HG03066 (cell line): ENCODE results near the gene BTBD3.

Experiments
- ATAC-seq: cut with Tn5 transposase; IDR thresholded peaks from one replicate; pipeline ENCODE4 v1.9.1; 2021; ENCODE audit warnings: low read depth; ENCODE audit not compliant: unreplicated experiment

Gene BTBD3

GRCh38 chr20:11917663-11918062 lies at the start of gene BTBD3:
Gene BTBD3 (plus strand): TSS chr20:11917893. CDS start chr20:11918276, 383 bp downstream.
- peak; percentile 94 for ATAC-seq

GRCh38 chr20:11869641-11870040 lies 48.1 kb upstream of the BTBD3 start:
- no peak for ATAC-seq

- ATAC-seq: no peak
Measured at GRCh38 chr20:11870411-11870810, 47.3 kb upstream of the BTBD3 start.

- no peak for ATAC-seq
Measured at GRCh38 chr20:11876555-11876954, 41.1 kb upstream of the BTBD3 start.

- ATAC-seq: no peak
Measured at GRCh38 chr20:11880680-11881079, 37.0 kb upstream of the BTBD3 start.

GRCh38 chr20:11881449-11881848 lies 36.2 kb upstream of the BTBD3 start:
- no peak for ATAC-seq

GRCh38 chr20:11882651-11883050 lies 35.0 kb upstream of the BTBD3 start:
- no peak for ATAC-seq

GRCh38 chr20:11888648-11889047 lies 29.0 kb upstream of the BTBD3 start:
- no peak for ATAC-seq

GRCh38 chr20:11890331-11891076 lies 27.2 kb upstream of the BTBD3 start:
- ATAC-seq: peak; percentile 56

GRCh38 chr20:11891077-11891775 lies 26.5 kb upstream of the BTBD3 start:
- ATAC-seq: peak; percentile 47

GRCh38 chr20:11891776-11892545 lies 25.7 kb upstream of the BTBD3 start:
- ATAC-seq: peak; percentile 45

GRCh38 chr20:11894062-11894461 lies 23.6 kb upstream of the BTBD3 start:
- no peak for ATAC-seq

- ATAC-seq: no peak
Measured at GRCh38 chr20:11895861-11896387, 21.8 kb upstream of the BTBD3 start.

- no peak for ATAC-seq
Measured at GRCh38 chr20:11901127-11901526, 16.6 kb upstream of the BTBD3 start.

- ATAC-seq: no peak
Measured at GRCh38 chr20:11902285-11902697, 15.4 kb upstream of the BTBD3 start.

- ATAC-seq: no peak
Measured at GRCh38 chr20:11905460-11906179, 12.1 kb upstream of the BTBD3 start.

GRCh38 chr20:11906626-11907480 lies 10.8 kb upstream of the BTBD3 start:
- no peak for ATAC-seq

- no peak for ATAC-seq
Measured at GRCh38 chr20:11907621-11908020, 10.1 kb upstream of the BTBD3 start.

- no peak for ATAC-seq
Measured at GRCh38 chr20:11912013-11912658, 5.6 kb upstream of the BTBD3 start.
